Tibial nerve (tissue), 4 donors: ENCODE results near the gene SUGCT. TPM values are rescaled to one million over a fixed set of nuclear protein-coding genes. Genes with fewer than 3 reads are reported as not detected.

Source experiments
- DNase-seq, 2 donors: peaks; one replicate each; pipeline ENCODE4 v3.0.0-alpha.2; 2019; ENCODE audit warnings: low spot score in 2 of 2
- H3K27ac ChIP-seq, 4 donors: fragments of 200-600 bp; sonication (generic) in 3 of 4; one replicate each; pipeline ENCODE4 v1.5.1; 2017 to 2019; ENCODE audit warnings: mild to moderate bottlenecking in 1 of 4
- H3K27me3 ChIP-seq, 2 donors: fragments of 200-600 bp; sonication (generic) in 1 of 2; one replicate each; pipeline versions ENCODE4 v1.5.1 to v1.6.0; 2017 to 2019
- H3K36me3 ChIP-seq, 3 donors: fragments of 200-600 bp; sonication (generic); one replicate each; pipeline ENCODE4 v1.5.1; 2018 to 2019
- H3K4me1 ChIP-seq, 4 donors: fragments of 200-600 bp; sonication (generic) in 3 of 4; one replicate each; pipeline ENCODE4 v1.5.1; 2017 to 2019
- H3K4me3 ChIP-seq, 4 donors: fragments of 200-600 bp; sonication (generic) in 3 of 4; one replicate each; pipeline ENCODE4 v1.5.1; 2017 to 2019; ENCODE audit warnings: mild to moderate bottlenecking in 1 of 4, moderate library complexity in 1 of 4
- H3K9me3 ChIP-seq, 4 donors: fragments of 200-600 bp; sonication (generic) in 3 of 4; one replicate each; pipeline ENCODE4 v1.5.1; 2017 to 2019
- EP300 ChIP-seq, 2 donors: sonication (generic); formaldehyde crosslinking; IDR thresholded peaks; one replicate each; pipeline ENCODE4 v1.6.1; 2017; ENCODE audit warnings: antibody characterized with exemption in 2 of 2, mild to moderate bottlenecking in 1 of 2
- POLR2A ChIP-seq, 2 donors: fragments of 450-650 bp; IDR thresholded peaks; one replicate each; pipeline ENCODE4 v1.6.1; 2017; ENCODE audit warnings: antibody characterized with exemption in 2 of 2, mild to moderate bottlenecking in 2 of 2, moderate library complexity in 2 of 2
- whole genome bisulfite sequencing, 2 donors: methylation state at CpG; one replicate each; pipeline ENCODE4 v1.1.5; 2018; 5-methylcytosine and 5-hydroxymethylcytosine counted together
- total RNA-seq, 4 donors: library from RNA; depleted of rRNA; stranded (reverse); fragments of >200 nt; gene quantifications; one replicate each; pipeline ENCODE4 v1.1.0, GENCODE V29; 2016
- TF ChIP-seq, protein P1 (sequence below), 5 experiments: fragments of 200-600 bp in 3 of 5; fragments of 450-650 bp in 2 of 5; sonication (generic) in 3 of 5; IDR thresholded peaks; one replicate each; pipeline ENCODE4 v1.5.1; 2016 to 2019; ENCODE audit warnings: antibody characterized with exemption in 5 of 5, mild to moderate bottlenecking in 3 of 5, moderate library complexity in 2 of 5

Gene SUGCT
- total RNA-seq, 4 donors from 2014 or later: 2.7 to 20.8 (median 6.2) TPM

DNA sequence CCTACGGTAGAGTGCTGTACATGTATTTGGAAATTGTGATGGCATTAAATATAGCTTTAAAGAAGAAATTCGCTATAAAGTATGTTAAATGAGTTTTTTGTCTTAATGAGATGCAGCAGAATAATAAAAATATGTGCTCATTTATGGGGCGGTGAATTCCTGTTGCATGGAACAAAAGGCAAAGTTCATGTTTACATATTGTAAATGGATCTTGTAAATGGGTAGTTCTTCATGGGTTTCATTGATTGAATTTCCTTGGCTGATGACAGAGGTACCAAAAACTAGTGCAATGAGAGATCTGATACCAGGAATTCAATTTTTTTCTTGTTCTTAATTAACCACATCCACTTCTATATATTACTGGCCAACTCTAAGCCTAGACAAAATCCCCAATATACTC lies 284.2 kb downstream of the SUGCT start:
- Histone ChIP-seq H3K4me3 (no peak overlapping the region), H3K27me3 (no peaks in the 10 kb centered on the region), H3K4me1 (no peaks in the 10 kb centered on the region), H3K36me3 (no peaks in the 10 kb centered on the region), H3K27ac (no peak overlapping the region), H3K9me3 (peaks cover 0 to 3% (median 0%) of the 10 kb centered on the region in 4 donors)
- TF ChIP-seq EP300 (IDR thresholded peaks at IDR 0.05) (no peak), POLR2A (IDR thresholded peaks at IDR 0.05) (no peak)
- no peak for DNase-seq
- WGBS, 2 donors: 61 to 74% methylated on average over 3 of the region's 3 CpGs

DNA sequence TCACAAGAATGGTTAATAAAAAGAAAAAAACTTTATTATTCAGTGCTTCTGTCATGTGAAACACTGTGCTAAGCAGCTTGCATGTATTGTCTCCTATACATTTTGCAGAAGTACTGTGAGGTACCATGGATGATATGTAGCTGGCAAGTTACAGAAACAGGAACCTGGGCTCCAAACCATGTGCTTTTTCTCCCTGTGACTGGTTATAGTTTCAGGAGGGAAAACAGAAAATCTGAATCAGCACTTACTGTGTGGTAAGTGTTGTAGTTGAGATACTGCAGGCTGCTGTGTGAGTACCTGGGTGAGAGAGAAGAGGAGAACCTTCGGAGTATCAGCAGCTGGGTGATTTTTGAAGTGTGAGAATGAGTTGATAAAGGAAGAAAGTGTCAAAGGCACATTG lies 285.0 kb downstream of the SUGCT start:
- WGBS, 2 donors: 20% methylated on average over 1 of the region's 1 CpG; no CpG with 5 or more reads in 1 of the 2 donors
- DNase-seq: no peak
- peaks cover 0 to 3% (median 0%) of the 10 kb centered on the region in 4 donors for H3K9me3 ChIP-seq
- no peak overlapping the region for H3K27ac ChIP-seq
- no peaks in the 10 kb centered on the region for H3K27me3 ChIP-seq
- no peaks in the 10 kb centered on the region for H3K4me1 ChIP-seq
- no peak for TF ChIP-seq EP300 (IDR thresholded peaks at IDR 0.05)
- no peak overlapping the region for H3K4me3 ChIP-seq
- no peaks in the 10 kb centered on the region for H3K36me3 ChIP-seq

DNA sequence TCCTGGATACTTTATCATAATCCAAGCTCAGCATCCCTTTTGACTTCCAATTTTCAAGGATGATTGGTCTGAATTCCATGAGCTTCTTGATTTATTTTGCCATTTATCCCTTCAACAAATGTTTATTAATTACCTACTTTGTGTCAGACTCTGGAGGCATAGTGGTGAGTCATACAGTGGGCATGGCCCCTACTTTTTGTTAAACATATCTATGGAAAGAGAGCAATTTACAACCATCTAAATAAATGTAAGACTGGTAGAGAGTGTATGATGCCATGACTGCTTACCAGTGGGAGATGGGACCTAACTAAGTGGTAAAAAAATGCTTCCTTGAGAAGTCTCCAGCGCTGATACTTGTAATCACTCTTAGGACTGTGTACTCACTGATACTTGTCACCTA lies 286.6 kb downstream of the SUGCT start:
- Histone ChIP-seq H3K36me3 (no peaks in the 10 kb centered on the region), H3K4me1 (no peaks in the 10 kb centered on the region), H3K9me3 (peaks cover 0 to 3% (median 0%) of the 10 kb centered on the region in 4 donors), H3K27me3 (no peaks in the 10 kb centered on the region), H3K4me3 (no peak overlapping the region), H3K27ac (no peak overlapping the region)
- TF ChIP-seq POLR2A (IDR thresholded peaks at IDR 0.05) (no peak), EP300 (IDR thresholded peaks at IDR 0.05) (no peak)
- TF ChIP-seq, protein P1, sequence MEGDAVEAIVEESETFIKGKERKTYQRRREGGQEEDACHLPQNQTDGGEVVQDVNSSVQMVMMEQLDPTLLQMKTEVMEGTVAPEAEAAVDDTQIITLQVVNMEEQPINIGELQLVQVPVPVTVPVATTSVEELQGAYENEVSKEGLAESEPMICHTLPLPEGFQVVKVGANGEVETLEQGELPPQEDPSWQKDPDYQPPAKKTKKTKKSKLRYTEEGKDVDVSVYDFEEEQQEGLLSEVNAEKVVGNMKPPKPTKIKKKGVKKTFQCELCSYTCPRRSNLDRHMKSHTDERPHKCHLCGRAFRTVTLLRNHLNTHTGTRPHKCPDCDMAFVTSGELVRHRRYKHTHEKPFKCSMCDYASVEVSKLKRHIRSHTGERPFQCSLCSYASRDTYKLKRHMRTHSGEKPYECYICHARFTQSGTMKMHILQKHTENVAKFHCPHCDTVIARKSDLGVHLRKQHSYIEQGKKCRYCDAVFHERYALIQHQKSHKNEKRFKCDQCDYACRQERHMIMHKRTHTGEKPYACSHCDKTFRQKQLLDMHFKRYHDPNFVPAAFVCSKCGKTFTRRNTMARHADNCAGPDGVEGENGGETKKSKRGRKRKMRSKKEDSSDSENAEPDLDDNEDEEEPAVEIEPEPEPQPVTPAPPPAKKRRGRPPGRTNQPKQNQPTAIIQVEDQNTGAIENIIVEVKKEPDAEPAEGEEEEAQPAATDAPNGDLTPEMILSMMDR (IDR thresholded peaks at IDR 0.05): no peak
- 95 to 100% methylated on average over 1 of the region's 1 CpG for WGBS, 2 donors
- no peak for DNase-seq

DNA sequence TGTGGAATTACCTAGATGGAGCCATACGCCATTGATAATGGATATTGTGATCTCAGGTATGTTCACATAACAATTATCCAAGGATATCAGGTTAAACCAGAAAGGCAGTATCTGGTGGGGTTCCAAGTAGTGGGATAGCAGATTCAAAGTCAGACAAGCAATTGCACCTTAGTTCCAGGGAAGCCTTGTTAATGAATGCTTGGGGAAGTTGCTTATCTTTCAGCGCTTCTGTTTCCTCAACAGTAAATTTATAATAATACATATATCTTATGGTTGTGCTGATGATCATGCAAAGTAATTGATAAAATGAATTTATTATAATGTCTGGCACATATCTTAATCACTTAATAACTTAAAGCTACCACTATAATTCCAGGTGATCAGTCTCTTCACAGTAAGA lies 290.9 kb downstream of the SUGCT start:
- DNase-seq: no peak
- no peak overlapping the region for H3K4me3 ChIP-seq
- no peaks in the 10 kb centered on the region for H3K4me1 ChIP-seq
- H3K9me3 ChIP-seq: peaks cover 0 to 3% (median 0%) of the 10 kb centered on the region in 4 donors
- no peaks in the 10 kb centered on the region for H3K27me3 ChIP-seq
- H3K27ac ChIP-seq: no peak overlapping the region
- TF ChIP-seq EP300 (IDR thresholded peaks at IDR 0.05) (no peak), POLR2A (IDR thresholded peaks at IDR 0.05) (no peak)
- TF ChIP-seq, protein P1 (IDR thresholded peaks at IDR 0.05): no peak
- 97 to 100% methylated on average over 2 of the region's 2 CpGs for WGBS, 2 donors
- H3K36me3 ChIP-seq: no peaks in the 10 kb centered on the region

DNA sequence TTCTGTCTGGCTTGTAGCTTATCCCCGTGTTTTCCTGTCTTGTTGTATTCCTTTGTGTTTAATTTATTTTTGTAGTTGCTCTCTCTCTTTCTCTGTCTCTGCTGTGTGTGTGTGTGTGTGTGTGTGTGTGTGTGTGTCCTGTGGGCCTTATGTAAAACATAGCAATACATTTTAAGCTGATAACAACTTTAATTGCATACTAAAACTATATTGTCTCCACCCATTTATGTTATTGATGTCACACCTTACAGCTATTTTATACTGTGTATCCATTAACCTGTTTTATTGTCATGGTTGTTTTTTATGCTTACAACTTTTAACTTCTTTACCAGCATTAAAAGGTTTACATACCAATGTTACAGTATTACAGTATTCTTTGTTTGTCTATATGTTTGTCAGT lies 293.6 kb downstream of the SUGCT start:
- Histone ChIP-seq H3K27ac (no peak overlapping the region), H3K36me3 (no peaks in the 10 kb centered on the region), H3K4me3 (no peak overlapping the region), H3K4me1 (no peaks in the 10 kb centered on the region), H3K9me3 (peaks cover 0 to 16% (median 5%) of the 10 kb centered on the region in 4 donors), H3K27me3 (no peaks in the 10 kb centered on the region)
- WGBS, 2 donors: 42 to 59% methylated on average over 1 of the region's 1 CpG
- no peak for DNase-seq
- TF ChIP-seq, protein P1 (IDR thresholded peaks at IDR 0.05): no peak
- TF ChIP-seq POLR2A (IDR thresholded peaks at IDR 0.05) (no peak), EP300 (IDR thresholded peaks at IDR 0.05) (no peak)

DNA sequence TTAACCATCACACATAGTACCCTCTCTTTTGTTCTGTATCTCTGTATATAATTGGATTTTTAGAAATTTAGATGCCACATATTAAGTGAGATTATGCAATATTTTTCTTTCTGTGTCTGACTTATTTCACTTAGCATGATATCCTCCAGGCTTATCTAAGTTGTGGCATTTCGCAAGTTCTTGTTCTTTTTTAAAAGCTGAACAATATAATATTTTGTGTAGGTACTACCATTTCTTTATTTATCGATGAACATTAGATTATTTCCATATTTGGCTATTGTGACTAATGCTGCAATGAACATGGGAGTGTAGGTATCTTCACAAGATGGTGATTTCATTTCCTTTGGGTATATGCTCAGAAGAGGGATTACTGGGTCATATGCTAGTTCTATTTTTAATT lies 295.0 kb downstream of the SUGCT start:
- peaks cover 0 to 16% (median 3%) of the 10 kb centered on the region in 4 donors for H3K9me3 ChIP-seq
- H3K4me3 ChIP-seq: no peak overlapping the region
- WGBS, 2 donors: 96 to 98% methylated on average over 2 of the region's 2 CpGs
- no peak for TF ChIP-seq POLR2A (IDR thresholded peaks at IDR 0.05)
- H3K36me3 ChIP-seq: no peaks in the 10 kb centered on the region
- H3K27me3 ChIP-seq: no peaks in the 10 kb centered on the region
- H3K27ac ChIP-seq: no peak overlapping the region
- no peak for DNase-seq
- no peaks in the 10 kb centered on the region for H3K4me1 ChIP-seq

DNA sequence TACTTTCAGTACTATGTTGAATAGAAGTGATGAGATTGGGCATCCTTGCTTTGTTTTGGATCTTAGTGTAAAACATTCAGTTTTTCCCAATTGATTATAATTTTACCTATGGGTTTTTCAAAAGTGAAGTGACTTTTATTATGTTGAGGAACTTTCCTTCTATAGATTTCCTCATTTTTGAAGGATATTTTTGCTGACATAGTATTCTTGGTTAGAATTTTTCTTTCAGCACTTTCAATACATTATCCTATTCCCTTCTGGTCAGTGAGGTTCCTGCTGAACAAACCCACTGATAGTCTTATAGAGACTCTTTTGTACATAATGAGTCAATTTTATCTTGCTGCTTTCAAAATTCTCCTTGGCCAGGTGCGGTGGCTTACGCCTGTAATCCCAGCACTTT lies 297.2 kb downstream of the SUGCT start:
- H3K4me3 ChIP-seq: no peak overlapping the region
- H3K27ac ChIP-seq: no peak overlapping the region
- no peaks in the 10 kb centered on the region for H3K36me3 ChIP-seq
- DNase-seq: no peak
- H3K27me3 ChIP-seq: no peaks in the 10 kb centered on the region
- H3K4me1 ChIP-seq: no peaks in the 10 kb centered on the region
- WGBS, 2 donors: 95 to 100% methylated on average over 2 of the region's 2 CpGs
- peaks cover 0 to 16% (median 3%) of the 10 kb centered on the region in 4 donors for H3K9me3 ChIP-seq
- TF ChIP-seq EP300 (IDR thresholded peaks at IDR 0.05): no peak
